NCI-H2107 (cell line): ENCODE results near the gene ZNF221.
"Not testable (repeated sequence)": the region's sequence is repeated elsewhere in the genome, so short reads cannot be mapped to it uniquely, and the experiment has no call there.

Source experiments
- DNase-seq: peaks from one replicate; lab custom pipeline; 2025; lab: John Stamatoyannopoulos, UW

ZNF221 gene

GRCh38 chr19:43950834-43951645 is at the start of gene ZNF221:
Gene ZNF221, plus strand, starts transcription at chr19:43951228. Its CDS starts 11,499 bp downstream, at chr19:43962727.
- peak; percentile 70 for DNase-seq

GRCh38 chr19:43901395-43902390 is 49.3 kb upstream of the ZNF221 start:
- DNase-seq = no peak

- DNase-seq = no peak
Measured at GRCh38 chr19:43902399-43902798, 48.6 kb upstream of the ZNF221 start.

- no peak for DNase-seq
Measured at GRCh38 chr19:43905897-43906296, 45.1 kb upstream of the ZNF221 start.

- no peak for DNase-seq
Measured at GRCh38 chr19:43906774-43907173, 44.3 kb upstream of the ZNF221 start.

GRCh38 chr19:43908659-43909058 is 42.4 kb upstream of the ZNF221 start:
- DNase-seq = no peak

GRCh38 chr19:43910884-43911283 is 40.1 kb upstream of the ZNF221 start:
- DNase-seq = no peak

- no peak for DNase-seq
Measured at GRCh38 chr19:43913383-43913782, 37.6 kb upstream of the ZNF221 start.

- DNase-seq = no peak
Measured at GRCh38 chr19:43914051-43914450, 37.0 kb upstream of the ZNF221 start.

- no peak for DNase-seq
Measured at GRCh38 chr19:43923875-43924274, 27.2 kb upstream of the ZNF221 start.

- no peak for DNase-seq
Measured at GRCh38 chr19:43928820-43929219, 22.2 kb upstream of the ZNF221 start.

- no peak for DNase-seq
Measured at GRCh38 chr19:43934055-43934984, 16.7 kb upstream of the ZNF221 start.

- DNase-seq = peak; percentile 88
Measured at GRCh38 chr19:43934985-43935708, 15.9 kb upstream of the ZNF221 start, which contains the start of gene ZNF45. Gene ZNF45, minus strand, starts transcription at chr19:43935282. Its CDS starts 13,097 bp downstream, at chr19:43922185.

- DNase-seq = no peak
Measured at GRCh38 chr19:43936188-43936587, 14.8 kb upstream of the ZNF221 start.

- no peak for DNase-seq
Measured at GRCh38 chr19:43939557-43940260, 11.3 kb upstream of the ZNF221 start.

GRCh38 chr19:43940719-43941118 is 10.3 kb upstream of the ZNF221 start:
- no peak for DNase-seq

- no peak for DNase-seq
Measured at GRCh38 chr19:43941209-43941608, 9.8 kb upstream of the ZNF221 start.

GRCh38 chr19:43947412-43947811 is 3.6 kb upstream of the ZNF221 start:
- not testable (repeated sequence) for DNase-seq

GRCh38 chr19:43949803-43950202 is 1.2 kb upstream of the ZNF221 start:
- not testable (repeated sequence) for DNase-seq

- no peak for DNase-seq
Measured at GRCh38 chr19:43956827-43957226, 5.8 kb downstream of the ZNF221 start.
